ENCODE data around the gene DHH. TPM values are rescaled to one million over a fixed set of nuclear protein-coding genes. Genes with fewer than 3 reads are reported as not detected.
"Not testable (repeated sequence)": the region's sequence is repeated elsewhere in the genome, so short reads cannot be mapped to it uniquely, and the experiment has no call there.

The DHH gene
- total RNA-seq, 1 donor from 2014 or later = 0.52 TPM

DNA sequence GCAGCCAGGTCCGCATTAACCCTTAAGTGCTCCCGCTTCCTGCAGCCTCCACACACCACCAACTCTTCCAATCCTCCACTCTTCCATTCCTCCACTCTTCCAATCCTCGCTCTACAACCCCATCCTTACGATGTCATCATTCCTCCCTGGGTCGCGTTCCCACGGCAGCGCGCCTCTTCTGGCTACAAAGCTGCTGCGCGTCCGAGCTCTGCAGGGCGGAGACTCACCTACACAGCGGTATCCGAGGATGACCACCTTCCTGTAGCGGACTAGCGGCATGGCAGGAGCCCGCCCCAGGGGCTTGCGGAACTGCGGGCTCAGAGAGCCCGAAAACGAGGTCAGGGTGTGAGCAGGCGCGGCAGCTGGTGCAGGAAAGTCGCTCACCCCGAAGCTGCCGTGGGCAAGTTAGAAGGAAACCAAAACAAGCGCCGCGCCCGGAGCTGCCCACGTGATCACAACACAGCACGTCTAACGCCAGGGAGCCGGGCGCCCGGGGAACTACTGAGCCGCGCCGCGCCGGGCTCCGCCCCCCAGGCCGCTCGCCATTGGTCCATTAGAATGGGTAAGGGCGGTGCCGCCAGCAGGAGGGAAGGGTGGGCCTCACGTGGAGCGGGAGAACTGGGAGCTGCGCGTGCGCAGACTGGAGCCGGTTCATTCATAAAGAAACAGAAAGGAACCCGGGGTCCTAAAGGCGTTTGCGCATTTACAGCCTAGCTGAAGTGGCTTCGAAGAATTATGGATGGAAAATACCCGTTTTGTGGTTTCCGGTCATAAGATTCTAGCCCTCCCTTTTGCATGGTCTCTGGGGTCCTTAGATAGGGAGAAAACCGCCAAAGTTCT is 24.9 kb downstream of the DHH start, which contains the start of gene RHEBL1:
Gene RHEBL1, minus strand, starts transcription at position 473 of the 840 bp plus-strand sequence. Its CDS starts 194 bp downstream, at position 279.
- peak within 1 kb of the TSS; percentile 87 for H3K4me3 ChIP-seq (ENCODE audit: low read depth, low read length)
- TF ChIP-seq, protein P1, sequence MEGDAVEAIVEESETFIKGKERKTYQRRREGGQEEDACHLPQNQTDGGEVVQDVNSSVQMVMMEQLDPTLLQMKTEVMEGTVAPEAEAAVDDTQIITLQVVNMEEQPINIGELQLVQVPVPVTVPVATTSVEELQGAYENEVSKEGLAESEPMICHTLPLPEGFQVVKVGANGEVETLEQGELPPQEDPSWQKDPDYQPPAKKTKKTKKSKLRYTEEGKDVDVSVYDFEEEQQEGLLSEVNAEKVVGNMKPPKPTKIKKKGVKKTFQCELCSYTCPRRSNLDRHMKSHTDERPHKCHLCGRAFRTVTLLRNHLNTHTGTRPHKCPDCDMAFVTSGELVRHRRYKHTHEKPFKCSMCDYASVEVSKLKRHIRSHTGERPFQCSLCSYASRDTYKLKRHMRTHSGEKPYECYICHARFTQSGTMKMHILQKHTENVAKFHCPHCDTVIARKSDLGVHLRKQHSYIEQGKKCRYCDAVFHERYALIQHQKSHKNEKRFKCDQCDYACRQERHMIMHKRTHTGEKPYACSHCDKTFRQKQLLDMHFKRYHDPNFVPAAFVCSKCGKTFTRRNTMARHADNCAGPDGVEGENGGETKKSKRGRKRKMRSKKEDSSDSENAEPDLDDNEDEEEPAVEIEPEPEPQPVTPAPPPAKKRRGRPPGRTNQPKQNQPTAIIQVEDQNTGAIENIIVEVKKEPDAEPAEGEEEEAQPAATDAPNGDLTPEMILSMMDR (conservative IDR thresholded peaks at IDR 0.05; ENCODE audit: low read depth, low read length) = peak; percentile 22
- peak; percentile 42 for DNase-seq (ENCODE audit: low read depth)

DNA sequence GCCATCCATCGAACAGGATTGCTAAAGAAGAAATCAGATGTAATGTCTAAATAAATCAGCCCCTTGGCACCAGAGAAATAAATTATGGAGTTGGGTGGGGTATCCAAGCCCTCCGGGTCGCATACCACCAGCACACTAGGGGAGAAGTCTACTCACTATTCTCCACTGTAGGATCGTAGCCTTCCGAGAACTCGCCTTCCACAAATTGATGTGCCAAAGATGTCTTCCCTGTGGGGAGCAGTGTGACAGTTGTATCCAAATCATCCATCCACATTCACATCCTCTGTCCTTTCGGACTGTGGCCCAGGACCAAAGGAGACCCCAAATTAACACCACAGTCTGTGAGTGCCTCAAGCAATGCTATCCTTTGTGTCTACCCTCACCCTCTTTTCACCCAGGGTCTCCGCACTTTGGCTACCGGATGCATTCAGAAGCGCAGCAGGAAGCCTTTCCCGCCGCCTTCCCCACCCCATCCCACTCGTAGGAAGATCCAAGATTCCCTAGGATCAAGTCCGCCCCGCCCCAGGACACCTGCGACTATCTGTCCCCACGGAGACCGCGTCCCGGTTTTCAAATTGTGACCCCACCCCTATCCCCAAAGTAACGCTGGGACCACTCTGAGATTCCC is 25.6 kb downstream of the DHH start:
- H3K4me3 ChIP-seq (ENCODE audit: low read depth, low read length) = peak overlapping the region; percentile 87
- TF ChIP-seq, protein P1 (conservative IDR thresholded peaks at IDR 0.05; ENCODE audit: low read depth, low read length) = no peak

DNA sequence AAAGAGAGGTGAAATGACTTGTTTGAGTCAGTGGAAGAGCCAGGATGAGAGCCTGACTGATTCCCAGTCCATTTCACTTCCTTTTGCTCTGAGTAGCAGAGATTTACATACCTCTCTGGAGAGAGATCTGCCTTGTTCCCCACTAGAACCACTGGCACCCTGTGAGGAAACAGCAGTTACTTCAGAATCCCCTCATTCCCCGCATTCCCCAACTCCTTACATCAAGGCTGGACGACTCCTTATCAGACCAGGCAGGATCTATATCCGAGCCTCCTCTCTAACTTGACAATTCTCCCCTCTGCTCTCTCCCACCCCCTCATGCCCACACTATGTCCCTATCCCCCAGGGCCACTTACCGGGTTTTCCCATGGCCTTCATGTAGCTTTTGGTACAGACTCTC is 28.5 kb downstream of the DHH start:
- DNase-seq (ENCODE audit: low read depth) = no peak
- H3K4me3 ChIP-seq (ENCODE audit: low read depth, low read length) = no peak overlapping the region
- TF ChIP-seq, protein P1 (conservative IDR thresholded peaks at IDR 0.05; ENCODE audit: low read depth, low read length) = no peak

More for the DNA sequence above, 25.6 kb downstream of the DHH start:
- no peak for DNase-seq (ENCODE audit: low read depth)

DNA sequence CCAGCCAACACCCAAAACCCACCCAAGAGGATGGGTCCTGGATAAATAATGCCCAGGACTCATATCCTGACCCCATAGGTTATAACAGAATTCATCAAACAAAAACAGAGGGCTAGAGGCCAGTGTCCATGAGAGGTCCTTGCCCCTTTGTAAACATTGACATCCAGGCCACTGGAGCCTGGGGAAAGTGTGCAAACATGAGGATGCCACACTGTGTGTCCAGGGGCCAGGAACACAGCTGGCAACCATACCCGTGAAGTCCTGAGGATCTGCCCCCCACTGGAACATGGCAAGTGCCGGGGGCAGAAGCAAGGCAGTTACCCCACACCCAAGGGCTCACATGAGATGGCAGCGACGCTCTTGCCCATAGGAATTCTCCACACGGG is 29.8 kb downstream of the DHH start:
- TF ChIP-seq, protein P1 (conservative IDR thresholded peaks at IDR 0.05; ENCODE audit: low read depth, low read length) = no peak
- DNase-seq (ENCODE audit: low read depth) = no peak
- H3K4me3 ChIP-seq (ENCODE audit: low read depth, low read length) = no peak overlapping the region

DNA sequence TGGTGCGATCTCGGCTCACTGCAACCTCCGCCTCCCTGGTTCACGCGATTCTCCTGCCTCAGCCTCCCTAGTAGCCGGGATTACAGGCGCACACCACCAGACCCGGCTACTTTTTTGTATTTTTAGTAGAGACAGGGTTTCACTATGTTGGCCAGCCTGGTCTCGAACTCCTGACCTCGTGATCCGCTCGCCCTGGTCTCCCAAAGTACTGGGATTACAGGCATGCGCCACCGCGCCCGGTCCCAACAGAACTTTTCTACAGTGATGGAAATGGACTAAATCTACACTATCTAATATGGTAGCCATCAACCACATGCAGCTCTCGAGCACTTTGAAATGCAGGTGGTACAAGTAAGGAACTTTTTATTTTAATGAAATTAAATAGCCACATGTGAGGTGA is 32.7 kb downstream of the DHH start:
- H3K4me3 ChIP-seq (ENCODE audit: low read depth, low read length); DNase-seq (ENCODE audit: low read depth): not testable (repeated sequence)

DNA sequence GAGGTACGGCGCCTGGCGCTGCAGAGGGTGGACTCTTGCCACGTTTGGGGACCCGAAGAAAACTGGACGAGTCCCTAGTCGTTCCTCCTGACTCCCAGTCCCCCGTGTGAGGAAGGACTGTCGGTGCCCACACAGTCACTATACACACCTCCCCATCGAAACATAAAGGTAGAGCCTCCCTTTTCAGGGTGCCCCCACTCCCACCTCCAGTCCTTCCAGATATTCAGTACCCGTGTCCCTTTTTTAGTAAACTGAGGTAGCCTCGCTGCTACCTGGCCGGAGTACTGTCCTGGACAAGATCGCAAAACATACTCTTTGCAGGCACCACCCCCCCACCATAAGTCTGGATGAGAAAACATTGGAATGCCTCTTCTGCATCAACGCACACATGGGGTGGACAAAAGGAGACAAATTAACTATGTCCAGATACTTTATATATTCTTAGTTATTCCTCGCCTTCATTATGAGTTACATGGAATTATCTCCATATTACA is 33.4 kb downstream of the DHH start:
- peak overlapping the region; percentile 90 for H3K4me3 ChIP-seq (ENCODE audit: low read depth, low read length)
- no peak for DNase-seq (ENCODE audit: low read depth)
- TF ChIP-seq, protein P1 (conservative IDR thresholded peaks at IDR 0.05; ENCODE audit: low read depth, low read length) = no peak
